GM12872 (cell line): Measurements from ENCODE around the gene ELP5.

Source experiments
- CTCF ChIP-seq: IDR thresholded peaks from 3 replicates; pipeline ENCODE4 v1.5.1; 2011; ENCODE audit warnings: low read depth, mild to moderate bottlenecking, low read length, moderate library complexity; ENCODE audit not compliant: insufficient read depth

The ELP5 gene

DNA sequence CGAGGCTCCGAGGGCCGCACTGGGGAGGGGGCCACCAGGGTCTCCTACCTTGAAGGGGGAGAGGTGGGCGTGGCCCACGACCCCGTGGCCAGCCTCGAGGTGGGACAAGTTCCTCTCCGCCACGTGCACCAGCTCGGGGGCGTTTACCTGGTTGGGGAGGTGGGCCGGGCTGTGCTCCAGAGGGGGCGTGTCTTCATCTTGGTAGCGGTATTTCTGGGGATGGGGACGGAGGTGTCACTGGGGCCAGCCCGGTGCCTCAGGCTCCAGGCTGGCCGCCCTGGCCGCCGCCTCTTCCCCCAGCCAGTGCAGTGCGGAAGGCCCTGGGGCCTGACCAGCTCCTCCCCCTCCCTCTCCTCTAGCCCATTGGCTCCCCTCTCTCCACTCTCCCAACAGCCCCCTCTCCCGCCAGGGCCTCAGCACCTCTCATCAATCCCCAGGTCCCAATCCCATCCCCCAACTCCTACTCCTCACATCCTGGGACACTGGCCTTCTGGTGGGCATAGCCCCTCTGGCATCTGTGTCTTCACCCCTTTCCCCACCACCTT, 43.9 kb upstream of the ELP5 start:
- no peak for TF ChIP-seq CTCF

DNA sequence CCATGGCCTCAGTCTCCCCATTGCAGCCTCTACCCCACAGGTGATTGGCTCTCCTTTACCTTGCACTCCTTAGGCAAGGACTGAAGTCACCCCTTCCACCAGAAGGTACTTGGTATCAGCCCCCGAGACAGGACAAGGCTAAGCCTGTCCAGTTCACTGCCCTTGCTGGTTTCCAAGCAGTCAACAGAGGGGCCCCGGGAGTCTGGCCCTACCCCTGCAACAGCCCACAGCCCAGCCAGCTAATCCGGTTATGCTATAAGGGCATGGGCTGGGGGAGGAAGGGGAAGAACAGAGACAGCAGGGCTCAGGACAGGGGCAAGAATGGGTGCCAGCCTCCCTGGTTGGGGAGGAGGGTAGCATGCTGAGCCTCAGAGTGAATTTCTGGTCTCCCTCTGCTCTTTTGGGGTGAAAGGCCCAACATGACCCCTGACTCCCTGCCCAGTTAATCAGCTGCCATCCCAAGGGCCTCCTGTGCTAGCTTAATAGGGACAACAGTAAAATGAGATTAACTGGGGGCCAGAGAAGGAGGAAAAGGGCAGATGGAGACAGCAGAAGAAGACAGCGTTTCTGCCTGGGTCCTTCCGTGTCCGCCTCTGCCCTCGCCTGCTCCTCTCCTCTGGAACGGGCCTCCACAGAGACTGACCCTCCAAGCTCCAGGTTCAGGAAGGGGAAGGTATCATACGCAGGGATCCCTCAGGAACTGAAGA, 43.1 kb upstream of the ELP5 start:
- TF ChIP-seq CTCF, result no peak

DNA sequence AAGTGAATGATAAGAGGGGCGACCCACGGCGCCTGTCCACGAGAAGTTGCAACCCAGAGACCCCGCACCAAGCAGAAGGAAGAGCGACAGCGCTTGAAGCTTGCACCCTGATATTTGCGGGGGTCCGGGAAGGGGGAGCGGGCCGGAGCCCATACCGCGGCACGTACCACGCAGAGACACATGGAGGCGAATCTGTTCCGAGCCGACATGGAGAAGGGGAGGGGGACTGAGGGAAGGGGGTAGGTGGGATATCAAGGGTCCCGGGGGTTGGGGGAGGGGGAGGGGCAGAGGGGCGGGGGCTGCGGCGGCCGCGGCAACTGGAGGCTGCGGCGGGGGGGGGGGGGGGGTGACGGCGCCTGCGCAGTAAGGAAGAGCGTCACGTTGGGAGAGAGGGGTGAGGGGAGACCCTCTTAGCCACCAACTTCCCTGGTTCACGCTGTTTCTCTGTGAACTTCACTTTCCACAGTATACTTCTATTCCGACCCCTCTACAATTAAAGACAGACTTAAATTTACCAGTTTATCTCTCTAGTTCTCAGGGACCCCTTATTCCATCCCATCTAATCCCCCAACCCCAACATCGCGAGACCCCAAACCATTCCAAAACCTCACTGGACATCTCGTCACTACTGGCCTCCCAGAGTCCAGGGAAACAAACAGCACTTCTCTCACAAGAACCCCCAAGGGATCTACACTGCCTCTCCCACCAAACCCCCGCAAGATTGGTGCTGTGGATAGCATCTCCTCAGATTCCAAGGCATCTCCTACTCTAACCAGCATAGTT, 40.3 kb upstream of the ELP5 start:
- TF ChIP-seq CTCF, result no peak

- TF ChIP-seq CTCF, result peak; percentile 61
Observed at GRCh38 chr17:7213895-7214299, 38.1 kb upstream of the ELP5 start.

DNA sequence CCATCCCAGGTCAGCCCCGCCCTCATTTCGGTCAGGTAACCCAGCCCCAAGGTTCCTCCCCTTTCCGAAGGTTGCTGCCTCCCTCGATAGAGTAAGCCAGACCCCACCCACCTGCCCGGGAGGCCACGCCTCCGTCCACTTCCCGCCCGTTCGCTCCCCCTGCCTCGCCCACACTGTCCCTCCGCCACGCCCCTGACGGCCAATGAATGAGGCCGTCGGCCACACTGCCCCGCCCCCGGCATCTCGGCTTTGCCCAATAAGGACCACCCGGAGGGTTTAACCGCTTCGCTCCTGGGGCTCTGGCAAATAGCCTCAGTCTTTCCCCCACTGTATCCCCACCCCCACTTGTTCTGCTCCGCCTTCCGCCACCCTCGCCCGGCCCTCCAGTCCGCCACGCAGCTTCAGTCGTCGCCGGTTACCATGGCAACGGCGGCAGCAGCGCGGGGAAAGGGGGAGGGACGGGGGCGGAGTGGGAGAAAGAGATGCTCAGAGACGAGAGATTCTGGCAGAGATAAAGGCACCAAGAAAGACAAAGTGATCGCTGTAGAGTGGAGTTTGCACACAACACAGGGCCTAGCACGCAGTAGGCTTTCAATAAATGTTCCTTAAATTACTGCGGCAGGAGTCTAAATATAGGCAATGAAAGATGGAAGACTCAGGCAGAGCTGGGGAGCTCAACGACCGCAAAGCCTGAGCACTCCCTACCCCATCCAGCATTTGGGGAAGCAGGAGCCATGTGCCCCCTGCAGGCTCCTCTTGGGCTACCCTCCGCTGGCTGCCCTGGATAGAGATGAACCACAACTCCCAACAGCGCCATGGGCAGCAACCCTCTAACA, 37.5 kb upstream of the ELP5 start:
- peak; percentile 63; the same call in 2 of the 3 replicates for TF ChIP-seq CTCF

DNA sequence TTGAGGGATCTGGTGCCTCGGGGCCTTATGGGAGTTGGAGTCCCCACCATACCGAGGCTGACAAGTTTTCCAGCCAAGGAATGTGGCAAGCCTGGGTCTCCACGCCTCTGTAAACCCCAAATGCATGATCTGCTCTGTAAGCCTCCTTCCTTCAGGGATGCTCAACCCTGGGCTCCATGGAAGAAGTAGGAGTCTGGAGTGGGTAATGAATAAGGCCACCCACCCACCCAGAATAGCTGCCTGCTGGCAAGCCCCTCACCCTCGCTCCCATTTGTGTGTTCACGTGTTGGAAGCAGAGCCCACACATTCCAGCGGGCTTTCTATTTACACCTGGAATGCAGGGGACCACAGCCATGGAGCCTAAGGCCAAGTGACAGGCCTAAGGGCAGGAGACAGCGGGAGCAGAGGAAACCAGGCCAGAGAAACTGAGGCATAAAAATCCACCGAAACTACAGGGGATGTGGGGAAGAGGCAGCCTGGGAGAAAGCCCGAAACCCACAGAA, 36.8 kb upstream of the ELP5 start:
- TF ChIP-seq CTCF, result no peak

- no peak for TF ChIP-seq CTCF
Observed at GRCh38 chr17:7215652-7216180, 36.3 kb upstream of the ELP5 start.
